ENCODE results near the gene SATB2. TPM values are rescaled to one million over a fixed set of nuclear protein-coding genes. Genes with fewer than 3 reads are reported as not detected.

The SATB2 gene
- total and polyA plus RNA-seq, 10 donors: 0.39 to 3.0 (median 2.6) TPM

- H3K4me3 ChIP-seq: no peak overlapping the region
- H3K27ac ChIP-seq: no peak overlapping the region
- TF ChIP-seq CTCF (IDR thresholded peaks at IDR 0.05 in 8 of 11, conservative IDR thresholded peaks at IDR 0.05 in 3 of 11) (no peak), POLR2A (IDR thresholded peaks at IDR 0.05) (no peak)
- H3K9me3 ChIP-seq: peaks cover 0 to 57% (median 40%) of the 10 kb centered on the region in 8 donors
- no peaks in the 10 kb centered on the region for H3K4me1 ChIP-seq
- no peak for DNase-seq
- 32 to 75% (median 50%) methylated on average over 1 of the region's 1 CpG for WGBS, 5 donors
- H3K36me3 ChIP-seq: no peaks in the 10 kb centered on the region
- no peaks in the 10 kb centered on the region for H3K27me3 ChIP-seq (replicated peaks in 1 of 7)
- intact Hi-C loops (cut with DNase I; ENCODE audit: low total_unique reads): no loop called here
Observed at GRCh38 chr2:199261239-199261638, 196.5 kb downstream of the SATB2 start.

- no peaks in the 10 kb centered on the region for H3K4me1 ChIP-seq
- 39 to 96% (median 55%) methylated on average over 2 of the region's 2 CpGs for WGBS, 5 donors
- intact Hi-C loops (cut with DNase I; ENCODE audit: low total_unique reads): no loop called here
- no peaks in the 10 kb centered on the region for H3K27me3 ChIP-seq (replicated peaks in 1 of 7)
- peaks cover 0 to 45% (median 37%) of the 10 kb centered on the region in 8 donors for H3K9me3 ChIP-seq
- H3K36me3 ChIP-seq: no peaks in the 10 kb centered on the region
- H3K4me3 ChIP-seq: no peak overlapping the region
- H3K27ac ChIP-seq: no peak overlapping the region
- DNase-seq: no peak
- TF ChIP-seq POLR2A (IDR thresholded peaks at IDR 0.05): no peak
- TF ChIP-seq CTCF (IDR thresholded peaks at IDR 0.05 in 8 of 11, conservative IDR thresholded peaks at IDR 0.05 in 3 of 11): no peak
- TF ChIP-seq POLR2AphosphoS5 (IDR thresholded peaks at IDR 0.05): no peak
Observed at GRCh38 chr2:199259671-199260070, 198.1 kb downstream of the SATB2 start.

GRCh38 chr2:199258291-199258690 lies 199.4 kb downstream of the SATB2 start:
- no peaks in the 10 kb centered on the region for H3K27me3 ChIP-seq (replicated peaks in 1 of 7)
- no peak overlapping the region for H3K27ac ChIP-seq
- H3K36me3 ChIP-seq: no peaks in the 10 kb centered on the region
- H3K4me3 ChIP-seq: no peak overlapping the region
- peaks cover 0 to 31% (median 23%) of the 10 kb centered on the region in 8 donors for H3K9me3 ChIP-seq
- intact Hi-C loops (cut with DNase I; ENCODE audit: low total_unique reads): no loop called here
- TF ChIP-seq CTCF (IDR thresholded peaks at IDR 0.05 in 8 of 11, conservative IDR thresholded peaks at IDR 0.05 in 3 of 11) (no peak), POLR2AphosphoS5 (IDR thresholded peaks at IDR 0.05) (no peak), POLR2A (IDR thresholded peaks at IDR 0.05) (no peak)
- H3K4me1 ChIP-seq: no peaks in the 10 kb centered on the region
- DNase-seq: no peak

GRCh38 chr2:199257261-199258224 lies 200.2 kb downstream of the SATB2 start:
- TF ChIP-seq CTCF (IDR thresholded peaks at IDR 0.05 in 8 of 11, conservative IDR thresholded peaks at IDR 0.05 in 3 of 11) (no peak), POLR2A (IDR thresholded peaks at IDR 0.05) (no peak), POLR2AphosphoS5 (IDR thresholded peaks at IDR 0.05) (no peak)
- no peaks in the 10 kb centered on the region for H3K27me3 ChIP-seq (replicated peaks in 1 of 7)
- no peak overlapping the region for H3K27ac ChIP-seq
- no peak for DNase-seq
- 77 to 81% (median 80%) methylated on average over 7 of the region's 7 CpGs for WGBS, 5 donors
- no peaks in the 10 kb centered on the region for H3K4me1 ChIP-seq
- peaks cover 0 to 24% (median 16%) of the 10 kb centered on the region in 8 donors for H3K9me3 ChIP-seq
- no peaks in the 10 kb centered on the region for H3K36me3 ChIP-seq
- intact Hi-C loops (cut with DNase I; ENCODE audit: low total_unique reads): no loop called here
- H3K4me3 ChIP-seq: no peak overlapping the region

Data from spleen (tissue), 11 donors.